Activated CD4-positive, alpha-beta memory T cell treated with anti-CD3 and anti-CD28 coated beads, Interleukin-2, amount 10 ng/mL, durations not matched to agents 7 days and 5 days (primary cell): ENCODE results near the gene CMBL. TPM values are rescaled to one million over a fixed set of nuclear protein-coding genes. Genes with fewer than 3 reads are reported as not detected.
"Not testable (repeated sequence)": the region's sequence is repeated elsewhere in the genome, so short reads cannot be mapped to it uniquely, and the experiment has no call there.

ENCODE experiments used
- CTCF ChIA-PET: fragments of 350-600 bp; sonication (Branson Sonifier 250); formaldehyde crosslinking; loops from one replicate; lab custom pipeline; 2021; ENCODE audit warnings: antibody characterized with exemption, inconsistent platforms; lab: Charles Lee
- POLR2A ChIA-PET: fragments of 350-600 bp; sonication (Branson Sonifier 250); formaldehyde crosslinking; loops from one replicate; lab custom pipeline; 2021; ENCODE audit warnings: antibody characterized with exemption; lab: Charles Lee
- DNase-seq: peaks from one replicate; pipeline ENCODE4 v3.0.0-alpha.2; 2020
- H3K27ac Mint-ChIP-seq: one replicate; pipeline ENCODE4 v1.8.0; 2021; ENCODE audit warnings: mild to moderate bottlenecking, mixed read lengths
- H3K27me3 Mint-ChIP-seq: one replicate; pipeline ENCODE4 v1.8.0; 2021; ENCODE audit warnings: mixed read lengths
- H3K36me3 Mint-ChIP-seq: one replicate; pipeline ENCODE4 v1.8.0; 2021; ENCODE audit warnings: low read depth, mixed read lengths
- H3K4me1 Mint-ChIP-seq: one replicate; pipeline ENCODE4 v1.8.0; 2021; ENCODE audit warnings: mixed read lengths
- H3K4me3 Mint-ChIP-seq: one replicate; pipeline ENCODE4 v1.8.0; 2021; ENCODE audit warnings: mild to moderate bottlenecking, mixed read lengths
- H3K9me3 Mint-ChIP-seq: one replicate; pipeline ENCODE4 v1.8.0; 2021; ENCODE audit warnings: mixed read lengths
- total RNA-seq, 2 experiments: library from RNA; stranded (reverse); gene quantifications; one replicate each; pipeline ENCODE4 v1.2.3, GENCODE V29; 2021

The CMBL gene
- total RNA-seq, 2 experiments from 2014 or later, result 1.7 to 2.0 TPM

DNA sequence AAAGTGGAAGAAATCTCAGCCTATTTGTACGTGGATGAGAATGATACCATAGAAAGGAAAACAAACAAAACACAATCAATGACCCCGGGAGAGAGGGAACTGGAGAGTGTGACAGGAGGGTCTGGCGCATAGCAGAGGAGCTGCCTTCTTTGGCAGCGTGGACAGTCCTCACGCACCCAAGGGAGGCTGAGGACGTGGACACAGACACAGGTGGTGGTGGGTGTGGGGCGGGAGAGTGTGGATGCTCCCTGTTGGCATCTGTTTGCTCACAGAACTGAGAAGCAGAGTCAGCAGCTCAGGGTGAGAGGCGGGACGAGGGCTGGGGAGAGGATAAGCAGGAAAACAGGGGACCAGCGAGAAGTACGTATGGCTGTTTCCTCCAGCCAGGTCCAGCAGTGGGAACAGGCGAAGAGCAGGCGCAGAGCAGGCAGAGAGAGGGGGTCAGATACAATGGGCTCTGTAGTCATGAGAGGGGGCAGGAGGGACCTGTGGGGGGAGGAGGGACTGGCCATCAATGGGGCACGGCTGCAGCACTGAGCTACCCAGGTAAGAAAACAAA lies 10.0 kb downstream of the CMBL start:
- ChIA-PET CTCF (no interaction called here), POLR2A (no interaction called here)
- H3K27me3 Mint-ChIP-seq, result peaks cover 6% of the 10 kb centered on the region
- H3K4me1 Mint-ChIP-seq, result no peaks in the 10 kb centered on the region
- DNase-seq, result no peak
- H3K9me3 Mint-ChIP-seq, result no peaks in the 10 kb centered on the region
- H3K4me3 Mint-ChIP-seq, result no peak overlapping the region
- H3K27ac Mint-ChIP-seq, result no peak overlapping the region
- H3K36me3 Mint-ChIP-seq, result no peaks in the 10 kb centered on the region

DNA sequence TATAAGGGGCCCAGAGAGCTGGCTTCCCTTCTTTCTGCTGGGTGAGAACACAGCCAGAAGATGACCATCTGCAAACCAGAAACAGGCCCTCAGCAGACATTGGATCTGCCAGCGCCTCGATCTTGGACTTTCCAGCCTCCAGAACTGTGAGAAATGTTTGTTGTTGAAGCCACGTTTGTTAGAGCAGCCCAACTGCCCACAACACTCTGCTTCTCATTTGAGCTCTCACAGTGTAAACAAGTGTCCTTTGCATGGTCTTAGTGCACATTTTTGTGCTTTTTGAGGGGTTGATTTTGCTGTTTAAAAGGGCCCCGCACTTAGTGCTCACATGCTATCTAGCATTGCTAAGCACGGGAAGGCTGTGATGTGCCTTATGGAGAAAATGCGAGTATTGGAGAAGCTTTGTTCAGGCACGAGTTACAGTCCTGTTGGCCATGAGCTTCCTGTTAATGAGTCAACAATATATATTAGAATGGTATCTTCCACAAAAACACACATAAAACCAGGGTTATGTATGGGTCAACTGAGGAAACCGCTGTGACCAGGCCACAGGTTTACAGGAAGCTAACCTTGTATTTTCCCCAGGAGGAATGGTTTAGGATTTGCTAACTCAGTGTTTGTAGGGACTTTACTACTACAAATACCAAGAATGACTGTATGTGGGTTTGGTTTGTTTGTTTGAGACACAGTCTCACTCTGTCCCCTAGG lies 11.9 kb downstream of the CMBL start:
- ChIA-PET CTCF (no interaction called here), POLR2A (no interaction called here)
- H3K27ac Mint-ChIP-seq, result no peak overlapping the region
- H3K9me3 Mint-ChIP-seq, result no peaks in the 10 kb centered on the region
- DNase-seq, result no peak
- no peaks in the 10 kb centered on the region for H3K36me3 Mint-ChIP-seq
- H3K27me3 Mint-ChIP-seq, result peaks cover 6% of the 10 kb centered on the region
- no peak overlapping the region for H3K4me3 Mint-ChIP-seq
- no peaks in the 10 kb centered on the region for H3K4me1 Mint-ChIP-seq

DNA sequence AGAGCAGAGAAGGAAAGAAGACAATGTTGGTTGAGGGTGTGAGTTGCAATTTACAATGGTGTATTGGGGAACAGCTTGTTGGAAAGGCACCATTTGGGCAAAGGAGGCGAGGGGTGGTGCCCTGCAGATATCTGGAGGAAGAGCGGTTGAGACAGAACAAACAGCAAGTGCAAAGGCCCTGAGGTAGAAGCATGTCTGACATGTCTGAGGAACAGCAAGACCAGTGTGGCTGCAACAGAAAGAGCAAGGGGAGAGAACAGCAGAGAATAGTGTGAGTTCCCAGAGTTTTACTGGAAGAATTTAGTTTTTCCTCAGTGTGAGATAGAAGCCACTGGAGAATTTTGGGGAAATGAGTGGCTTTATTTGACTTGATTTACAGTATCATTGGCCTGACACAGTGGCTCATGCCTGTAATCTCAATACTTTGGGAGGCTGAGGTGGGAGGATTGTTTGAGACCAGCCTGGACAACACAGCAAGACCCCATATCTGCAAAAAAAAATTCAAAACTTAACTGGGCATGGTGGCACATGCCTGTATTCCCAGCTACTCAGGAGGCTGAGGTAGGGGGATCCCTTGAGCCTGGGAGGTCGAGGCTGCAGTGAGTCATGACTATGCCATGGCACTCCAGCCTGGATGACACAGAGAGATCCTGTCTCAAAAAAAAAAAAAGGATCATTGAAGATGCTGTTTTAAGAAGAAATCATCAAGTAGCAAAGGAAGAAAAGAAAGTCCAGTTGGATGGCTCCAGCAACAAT lies 13.6 kb downstream of the CMBL start:
- CTCF ChIA-PET, result interaction anchor here (1.2 to 1.5 kb wide), 2 partner anchors 10 to 11 kb away, joined by 3 to 4 read pairs; no protein-coding TSS in a partner anchor

DNA sequence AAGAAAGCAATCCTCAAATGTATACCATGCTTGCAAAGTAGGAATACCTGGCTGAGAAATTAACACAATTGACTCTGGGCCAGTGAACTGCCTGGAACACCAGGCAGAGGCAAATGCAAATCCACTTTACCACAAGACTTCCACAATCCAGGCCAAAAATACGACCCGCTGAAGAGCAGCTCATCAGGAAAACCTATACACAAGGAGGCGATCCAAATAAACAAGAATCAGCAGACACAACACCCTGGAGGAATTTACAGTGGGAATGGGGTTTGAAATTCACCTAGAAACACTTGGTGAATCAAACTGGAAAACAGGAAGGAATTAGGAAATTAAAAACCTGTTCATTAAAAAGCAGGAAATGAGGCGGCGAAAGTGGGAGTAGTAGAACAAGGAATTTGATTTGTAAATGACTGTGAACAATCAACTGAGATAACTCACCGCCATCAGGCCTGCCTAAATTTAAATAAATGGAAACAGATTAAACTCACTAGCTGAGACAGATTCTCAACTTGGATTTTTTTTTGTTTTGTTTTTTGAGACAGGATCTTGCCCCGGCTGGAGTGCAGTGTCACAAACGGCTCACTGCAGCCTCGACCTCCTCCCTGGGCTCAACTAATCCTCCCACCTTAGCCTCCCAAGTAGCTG lies 15.9 kb downstream of the CMBL start:
- CTCF ChIA-PET, result interaction anchor here (0.7 to 1.7 kb wide), 3 partner anchors 8 to 182 kb away, joined by 3 to 8 read pairs (median 3); no protein-coding TSS in a partner anchor
- H3K4me3 Mint-ChIP-seq, result no peak overlapping the region

More for the DNA sequence above, 13.6 kb downstream of the CMBL start:
- Mint-ChIP-seq H3K4me1 (no peaks in the 10 kb centered on the region), H3K27ac (no peak overlapping the region), H3K4me3 (no peak overlapping the region), H3K36me3 (no peaks in the 10 kb centered on the region), H3K9me3 (no peaks in the 10 kb centered on the region), H3K27me3 (peaks cover 6% of the 10 kb centered on the region)
- POLR2A ChIA-PET, result interaction anchor here (0.6 kb wide), 1 partner anchor 45 kb away, joined by 3 read pairs; no protein-coding TSS in a partner anchor
- DNase-seq, result no peak

DNA sequence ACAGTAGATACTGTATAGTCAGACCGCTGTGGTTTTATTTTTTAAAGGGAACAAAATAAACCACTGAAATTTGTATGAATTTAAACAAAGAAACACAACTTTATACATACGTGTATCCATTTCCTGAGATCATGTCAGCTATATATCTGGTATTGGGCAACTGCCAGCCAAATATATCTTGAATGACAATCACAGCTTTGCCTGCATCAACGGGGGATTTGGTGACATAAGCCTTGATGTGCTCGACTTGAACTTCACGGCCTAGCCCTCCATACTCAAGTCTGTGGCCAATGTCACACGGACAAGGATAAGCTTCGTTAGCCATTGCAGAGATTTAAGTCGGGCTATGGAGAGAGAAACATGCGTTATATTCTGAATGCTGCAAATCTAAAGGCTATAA lies 17.3 kb downstream of the CMBL start:
- Mint-ChIP-seq H3K9me3 (no peaks in the 10 kb centered on the region), H3K4me1 (peaks cover 5% of the 10 kb centered on the region), H3K36me3 (no peaks in the 10 kb centered on the region), H3K27ac (no peak overlapping the region), H3K27me3 (peaks cover 6% of the 10 kb centered on the region), H3K4me3 (no peak overlapping the region)
- ChIA-PET CTCF (interaction anchor here (1.4 kb wide), 1 partner anchor 39 kb away, joined by 3 read pairs; no protein-coding TSS in a partner anchor), POLR2A (no interaction called here)
- DNase-seq, result no peak

More for the DNA sequence above, 15.9 kb downstream of the CMBL start:
- Mint-ChIP-seq H3K9me3 (no peaks in the 10 kb centered on the region), H3K36me3 (no peaks in the 10 kb centered on the region), H3K4me1 (peaks cover 5% of the 10 kb centered on the region), H3K27me3 (peaks cover 6% of the 10 kb centered on the region), H3K27ac (no peak overlapping the region)
- POLR2A ChIA-PET, result no interaction called here
- DNase-seq, result no peak

DNA sequence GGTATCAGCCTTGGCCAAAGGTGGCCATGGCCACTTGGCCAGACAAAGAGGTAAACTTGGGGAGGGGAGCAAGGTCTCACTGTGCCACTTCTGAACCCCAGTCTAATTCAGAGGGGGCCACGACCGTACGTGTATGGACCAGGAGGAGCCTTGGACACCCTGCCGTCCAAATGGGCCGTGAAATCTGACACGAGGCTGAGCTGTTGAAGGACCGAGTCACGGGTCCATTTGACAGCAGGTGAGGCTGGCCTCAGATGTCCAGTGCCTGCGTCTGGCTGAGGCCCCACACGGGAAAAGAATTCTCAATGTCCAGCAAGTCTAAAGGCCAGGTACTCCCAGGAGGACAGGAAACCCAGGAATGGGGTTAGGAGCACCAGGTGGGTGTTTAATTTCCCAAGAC lies 17.7 kb downstream of the CMBL start:
- Mint-ChIP-seq H3K9me3 (no peaks in the 10 kb centered on the region), H3K4me3 (no peak overlapping the region), H3K27me3 (peaks cover 6% of the 10 kb centered on the region), H3K4me1 (peaks cover 5% of the 10 kb centered on the region), H3K36me3 (no peaks in the 10 kb centered on the region), H3K27ac (no peak overlapping the region)
- DNase-seq, result no peak
- ChIA-PET POLR2A (no interaction called here), CTCF (interaction anchor here (1.4 kb wide), 1 partner anchor 40 kb away, joined by 3 read pairs; no protein-coding TSS in a partner anchor)

DNA sequence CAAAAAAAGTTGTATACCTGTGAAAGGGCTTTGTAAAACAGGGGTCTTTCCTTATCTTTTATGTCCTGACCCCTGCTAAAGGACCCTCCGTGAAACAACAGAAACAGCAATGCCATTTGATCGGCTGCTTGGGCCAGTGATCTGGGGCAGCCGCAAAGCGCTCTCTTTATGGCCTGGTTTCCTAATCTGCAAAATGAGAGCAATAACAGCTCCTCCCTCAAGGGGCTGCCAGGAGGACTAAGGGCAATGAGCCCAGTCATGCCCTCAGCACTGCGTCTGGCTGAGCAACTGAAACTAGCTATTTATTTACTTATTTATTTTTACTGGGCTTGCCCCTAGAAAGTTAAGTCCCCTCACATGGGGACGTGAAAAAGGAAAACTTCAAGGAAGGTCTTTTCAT lies 18.3 kb downstream of the CMBL start:
- ChIA-PET CTCF (interaction anchor here (1.4 kb wide), 1 partner anchor 40 kb away, joined by 3 read pairs; no protein-coding TSS in a partner anchor), POLR2A (no interaction called here)
- Mint-ChIP-seq H3K4me1 (peaks cover 7% of the 10 kb centered on the region), H3K4me3 (no peak overlapping the region), H3K27me3 (peaks cover 6% of the 10 kb centered on the region), H3K27ac (no peak overlapping the region), H3K9me3 (no peaks in the 10 kb centered on the region), H3K36me3 (no peaks in the 10 kb centered on the region)
- DNase-seq, result no peak

DNA sequence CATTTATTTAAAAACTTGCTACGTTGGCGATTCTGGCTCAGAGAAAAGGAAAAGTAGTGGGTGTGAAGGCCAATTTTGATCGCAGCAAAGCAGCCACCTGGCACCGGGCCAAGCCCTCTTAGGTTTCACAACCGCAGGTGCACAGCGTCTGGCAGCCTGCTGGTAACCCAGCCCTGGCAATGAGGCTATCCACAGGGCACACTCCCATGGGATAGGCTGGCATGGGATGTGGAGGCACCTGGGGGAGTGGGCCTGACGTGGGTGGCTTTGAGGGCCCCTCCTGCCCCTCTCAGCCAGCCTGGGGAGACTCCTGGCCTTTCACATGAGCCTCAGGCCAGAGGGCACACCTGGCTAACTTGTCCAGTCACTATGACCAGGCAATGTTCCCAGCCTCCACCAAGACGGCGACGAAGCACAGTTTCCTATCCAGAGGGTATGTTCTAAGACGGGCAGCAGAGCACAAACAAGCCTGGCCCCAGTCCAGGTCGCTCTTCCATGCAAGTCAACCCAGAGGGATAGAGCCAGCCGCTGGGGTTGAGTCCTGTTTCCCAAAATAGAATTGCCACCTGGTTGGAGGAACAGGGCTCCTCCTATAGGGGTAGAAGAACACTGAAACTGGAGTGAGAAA lies 19.0 kb downstream of the CMBL start:
- Mint-ChIP-seq H3K4me3 (no peak overlapping the region), H3K27me3 (peaks cover 3% of the 10 kb centered on the region), H3K36me3 (no peaks in the 10 kb centered on the region), H3K4me1 (peaks cover 14% of the 10 kb centered on the region), H3K9me3 (no peaks in the 10 kb centered on the region), H3K27ac (peak overlapping the region; percentile 26)
- ChIA-PET POLR2A (no interaction called here), CTCF (no interaction called here)
- peak; percentile 41 for DNase-seq

DNA sequence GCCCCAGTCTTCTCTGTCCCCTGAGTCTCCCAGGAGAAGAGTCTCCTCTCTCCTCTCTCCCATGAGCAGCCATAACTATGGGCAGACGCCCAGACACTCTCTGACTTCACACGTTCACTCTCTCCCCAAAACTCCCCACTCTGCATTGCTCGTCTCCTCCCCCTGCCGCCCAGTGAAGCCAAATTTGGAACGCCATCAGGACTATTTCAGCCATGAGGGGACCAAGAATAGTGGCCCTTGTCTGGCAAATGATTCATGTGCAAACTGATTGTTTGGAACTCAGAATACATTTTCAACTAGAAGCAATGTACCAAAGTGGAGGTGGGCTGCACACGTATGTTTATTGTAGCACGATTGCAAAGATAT lies 20.9 kb downstream of the CMBL start:
- ChIA-PET POLR2A (no interaction called here), CTCF (no interaction called here)
- H3K4me1 Mint-ChIP-seq, result peaks cover 15% of the 10 kb centered on the region
- DNase-seq, result no peak
- H3K27me3 Mint-ChIP-seq, result no peaks in the 10 kb centered on the region
- no peaks in the 10 kb centered on the region for H3K36me3 Mint-ChIP-seq
- H3K4me3 Mint-ChIP-seq, result no peak overlapping the region
- H3K27ac Mint-ChIP-seq, result no peak overlapping the region
- H3K9me3 Mint-ChIP-seq, result no peaks in the 10 kb centered on the region

DNA sequence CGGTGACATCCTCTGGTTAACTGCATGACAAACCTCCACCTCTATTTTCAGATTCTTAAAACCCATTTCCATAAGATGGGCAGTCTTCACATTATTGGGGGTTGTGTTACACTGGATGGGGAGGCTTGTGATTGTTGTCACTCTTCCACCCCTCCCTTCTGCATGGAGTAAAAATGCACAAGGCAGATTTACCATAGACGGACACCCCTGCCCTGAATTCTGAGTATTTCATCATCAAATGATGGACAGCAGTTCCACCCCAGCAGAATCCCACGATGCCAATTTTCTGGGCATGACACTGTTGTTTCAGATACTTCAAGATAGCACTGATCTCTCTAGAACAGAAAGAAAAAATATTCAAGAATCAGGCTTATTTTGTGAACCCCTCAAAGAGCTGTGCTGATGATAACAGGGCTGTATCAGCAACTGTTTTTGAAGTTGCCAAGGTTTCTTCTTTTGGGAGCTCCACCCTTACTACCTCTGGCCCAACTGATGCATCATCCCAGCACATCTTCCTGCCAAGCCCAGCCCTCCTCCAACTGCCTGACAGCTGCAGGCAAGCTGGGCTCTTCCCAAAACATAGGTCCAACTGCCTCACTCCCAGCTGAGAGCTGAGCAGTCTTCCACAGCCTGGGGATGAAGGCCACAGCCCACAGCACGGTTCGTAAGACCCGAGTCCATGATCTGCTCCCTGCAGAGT lies 21.4 kb downstream of the CMBL start:
- no peak overlapping the region for H3K4me3 Mint-ChIP-seq
- H3K27ac Mint-ChIP-seq, result no peak overlapping the region
- no peaks in the 10 kb centered on the region for H3K27me3 Mint-ChIP-seq
- no peaks in the 10 kb centered on the region for H3K36me3 Mint-ChIP-seq
- ChIA-PET CTCF (interaction anchor here (3.3 kb wide), 1 partner anchor 67 kb away, joined by 19 read pairs; the partner anchor contains the start of gene MARCHF6), POLR2A (no interaction called here)
- H3K9me3 Mint-ChIP-seq, result no peaks in the 10 kb centered on the region
- DNase-seq, result no peak
- H3K4me1 Mint-ChIP-seq, result peaks cover 15% of the 10 kb centered on the region

DNA sequence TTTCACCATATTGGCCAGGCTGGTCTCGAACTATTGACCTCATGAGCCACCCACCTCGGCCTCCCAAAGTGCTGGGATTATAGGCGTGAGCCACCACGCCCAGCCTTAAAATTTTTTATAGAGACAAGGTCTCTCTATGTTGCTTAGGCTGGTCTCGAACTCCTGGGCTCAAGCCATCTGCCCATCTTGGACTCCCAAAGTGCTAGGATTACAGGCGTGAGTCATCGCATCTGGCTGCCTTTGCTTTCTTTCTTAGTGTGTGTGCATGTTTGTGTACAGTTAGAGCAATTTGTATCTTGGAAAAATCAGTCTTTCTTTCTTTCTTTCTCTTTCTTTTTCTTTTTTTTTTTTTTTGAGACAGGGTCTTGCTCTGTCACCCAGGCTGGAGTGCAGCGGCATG lies 22.3 kb downstream of the CMBL start:
- DNase-seq, H3K9me3 Mint-ChIP-seq, POLR2A ChIA-PET, H3K27ac Mint-ChIP-seq, H3K4me3 Mint-ChIP-seq, H3K36me3 Mint-ChIP-seq, H3K27me3 Mint-ChIP-seq: not testable (repeated sequence)
- peaks cover 15% of the 10 kb centered on the region for H3K4me1 Mint-ChIP-seq
- CTCF ChIA-PET, result interaction anchor here (3.3 kb wide), 1 partner anchor 68 kb away, joined by 19 read pairs; the partner anchor contains the start of gene MARCHF6
